PC-3 (cell line): ENCODE data around the gene PKP2. TPM values are rescaled to one million over a fixed set of nuclear protein-coding genes. Genes with fewer than 3 reads are reported as not detected.

Source experiments
- ATAC-seq: fragments of 200-7000 bp; cut with Tn5 transposase; 2 replicates; pipeline ENCODE4 v1.9.1; 2020; ENCODE audit warnings: mild to moderate bottlenecking, moderate library complexity
- BruUV-seq: library from RNA; stranded (reverse); fragments of 400-500 nt; replicated peaks from 2 replicates; lab custom pipeline; 2021; lab: Mats Ljungman, UMichigan
- CTCF ChIA-PET: fragments of 300-600 bp; sonication (Branson Sonifier 250); formaldehyde crosslinking; loops from one replicate; lab custom pipeline; 2022; ENCODE audit warnings: antibody characterized with exemption; lab: Charles Lee
- POLR2A ChIA-PET: fragments of 300-600 bp; sonication (Branson Sonifier 250); formaldehyde crosslinking; loops from one replicate; lab custom pipeline; 2022; ENCODE audit warnings: antibody characterized with exemption; ENCODE audit not compliant: unreplicated experiment; lab: Charles Lee
- DNase-seq: peaks from one replicate; pipeline ENCODE4 v3.0.0-alpha.2; 2015
- H2AFZ ChIP-seq: fragments of 300-600 bp; sonication (generic); 2 replicates; pipeline ENCODE4 v1.6.0; 2016; ENCODE audit warnings: antibody characterized with exemption, low read length
- H3F3A ChIP-seq: fragments of 300-600 bp; sonication (generic); one replicate; pipeline ENCODE4 v1.6.0; 2017; ENCODE audit warnings: antibody characterized with exemption, low read length, control low read depth, mild to moderate bottlenecking; ENCODE audit not compliant: unreplicated experiment
- H3K27ac ChIP-seq: fragments of 300-600 bp; sonication (generic); 2 replicates; pipeline ENCODE4 v1.5.1; 2016; ENCODE audit warnings: mild to moderate bottlenecking, low read length
- H3K27me3 ChIP-seq: fragments of 300-600 bp; sonication (generic); 2 replicates; pipeline ENCODE4 v1.6.1; 2016; ENCODE audit warnings: low read length, mixed read lengths
- H3K36me3 ChIP-seq: fragments of 300-600 bp; sonication (generic); 2 replicates; pipeline ENCODE4 v1.6.1; 2016; ENCODE audit warnings: low read depth, mixed run types, low read length, mixed read lengths
- H3K4me1 ChIP-seq: fragments of 300-600 bp; sonication (generic); 2 replicates; pipeline ENCODE4 v1.5.1; 2016; ENCODE audit warnings: low read length; ENCODE audit not compliant: insufficient read depth
- H3K4me2 ChIP-seq: fragments of 300-600 bp; sonication (generic); 2 replicates; pipeline ENCODE4 v1.6.0; 2016; ENCODE audit warnings: low read length
- H3K4me3 ChIP-seq: fragments of 300-600 bp; sonication (generic); 2 replicates; pipeline ENCODE4 v1.5.1; 2016; ENCODE audit warnings: mild to moderate bottlenecking, low read length, mixed read lengths
- H3K79me2 ChIP-seq: fragments of 300-600 bp; sonication (generic); 2 replicates; pipeline ENCODE4 v1.6.1; 2017; ENCODE audit warnings: low read length, mixed read lengths
- H3K9ac ChIP-seq: fragments of 300-600 bp; sonication (generic); 2 replicates; pipeline ENCODE4 v1.6.0; 2016; ENCODE audit warnings: mild to moderate bottlenecking, low read length
- H3K9me2 ChIP-seq: fragments of 300-600 bp; sonication (generic); replicated peaks from 2 replicates; pipeline ENCODE4 v1.6.1; 2016; ENCODE audit warnings: mixed run types, low read length, mixed read lengths
- H3K9me3 ChIP-seq: fragments of 300-600 bp; sonication (generic); 2 replicates; pipeline ENCODE4 v1.6.1; 2016; ENCODE audit warnings: low read length, mixed read lengths
- H4K20me1 ChIP-seq: fragments of 300-600 bp; sonication (generic); 2 replicates; pipeline ENCODE4 v1.6.1; 2016; ENCODE audit warnings: low read length, mixed read lengths
- EZH2 ChIP-seq: fragments of 300-600 bp; sonication (generic); IDR thresholded peaks from one replicate; pipeline ENCODE4 v1.6.1; 2017; ENCODE audit warnings: antibody characterized with exemption, mild to moderate bottlenecking, low read length; ENCODE audit not compliant: unreplicated experiment
- EZH2phosphoT487 ChIP-seq: fragments of 300-600 bp; sonication (generic); IDR thresholded peaks from 2 replicates; pipeline ENCODE4 v1.6.1; 2018; ENCODE audit warnings: mild to moderate bottlenecking, antibody characterized with exemption, low read length, borderline replicate concordance
- intact Hi-C: fragments of 100-400 bp; cut with micrococcal nuclease; formaldehyde crosslinking; loops from 2 replicates; pipeline ENCODE4 v1.9.0; 2023
- total RNA-seq: library from RNA; depleted of rRNA; stranded (reverse); fragments of >200 nt; gene quantifications from 2 replicates; pipeline ENCODE4 v1.2.3, GENCODE V29; 2014
- TF ChIP-seq, protein P1 (sequence below): fragments of 300-600 bp; sonication (generic); conservative IDR thresholded peaks from 2 replicates; pipeline ENCODE4 v1.5.1; 2017; ENCODE audit warnings: antibody characterized with exemption, low read depth, mild to moderate bottlenecking, low read length

Gene PKP2
- total RNA-seq, 1 experiment from 2014 or later: 12.7 TPM

DNA sequence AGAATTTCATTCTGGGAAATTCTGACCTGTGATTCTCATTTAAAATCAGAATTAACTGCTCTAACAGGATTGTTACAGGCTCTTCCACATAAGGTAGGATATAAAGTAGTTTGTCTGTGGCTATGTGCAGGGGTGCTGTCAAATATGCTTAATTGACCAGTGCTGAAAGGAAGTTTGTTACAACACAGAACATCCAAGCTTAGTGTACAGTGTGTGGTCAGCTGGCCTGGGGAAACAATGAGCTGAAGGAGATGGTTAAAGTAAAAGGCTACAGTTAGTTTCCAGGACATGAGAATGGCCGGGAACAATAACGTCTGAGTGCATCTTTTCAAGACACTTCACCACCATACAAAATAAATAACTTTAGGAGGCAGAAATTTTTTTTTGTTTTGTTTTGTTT, 68.0 kb downstream of the PKP2 start:
- no peak overlapping the region for H3K27ac ChIP-seq
- H3K4me2 ChIP-seq: no peak overlapping the region
- no peaks in the 10 kb centered on the region for H4K20me1 ChIP-seq
- ATAC-seq (no peak), DNase-seq (no peak)
- H3K9me3 ChIP-seq: no peaks in the 10 kb centered on the region
- intact Hi-C loops: no loop called here
- ChIA-PET POLR2A (no interaction called here), CTCF (no interaction called here)
- TF ChIP-seq EZH2 (no peak), EZH2phosphoT487 (no peak)
- TF ChIP-seq, protein P1, sequence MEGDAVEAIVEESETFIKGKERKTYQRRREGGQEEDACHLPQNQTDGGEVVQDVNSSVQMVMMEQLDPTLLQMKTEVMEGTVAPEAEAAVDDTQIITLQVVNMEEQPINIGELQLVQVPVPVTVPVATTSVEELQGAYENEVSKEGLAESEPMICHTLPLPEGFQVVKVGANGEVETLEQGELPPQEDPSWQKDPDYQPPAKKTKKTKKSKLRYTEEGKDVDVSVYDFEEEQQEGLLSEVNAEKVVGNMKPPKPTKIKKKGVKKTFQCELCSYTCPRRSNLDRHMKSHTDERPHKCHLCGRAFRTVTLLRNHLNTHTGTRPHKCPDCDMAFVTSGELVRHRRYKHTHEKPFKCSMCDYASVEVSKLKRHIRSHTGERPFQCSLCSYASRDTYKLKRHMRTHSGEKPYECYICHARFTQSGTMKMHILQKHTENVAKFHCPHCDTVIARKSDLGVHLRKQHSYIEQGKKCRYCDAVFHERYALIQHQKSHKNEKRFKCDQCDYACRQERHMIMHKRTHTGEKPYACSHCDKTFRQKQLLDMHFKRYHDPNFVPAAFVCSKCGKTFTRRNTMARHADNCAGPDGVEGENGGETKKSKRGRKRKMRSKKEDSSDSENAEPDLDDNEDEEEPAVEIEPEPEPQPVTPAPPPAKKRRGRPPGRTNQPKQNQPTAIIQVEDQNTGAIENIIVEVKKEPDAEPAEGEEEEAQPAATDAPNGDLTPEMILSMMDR: no peak
- no peaks in the 10 kb centered on the region for H3K27me3 ChIP-seq
- H3K79me2 ChIP-seq: no peaks in the 10 kb centered on the region
- no peak overlapping the region for H3K4me3 ChIP-seq
- no peaks in the 10 kb centered on the region for H3F3A ChIP-seq
- no peak overlapping the region for H2AFZ ChIP-seq
- no TSS peak for BruUV-seq
- no peaks in the 10 kb centered on the region for H3K4me1 ChIP-seq
- no peaks in the 10 kb centered on the region for H3K36me3 ChIP-seq
- no peaks in the 10 kb centered on the region for H3K9me2 ChIP-seq
- H3K9ac ChIP-seq: no peak overlapping the region

DNA sequence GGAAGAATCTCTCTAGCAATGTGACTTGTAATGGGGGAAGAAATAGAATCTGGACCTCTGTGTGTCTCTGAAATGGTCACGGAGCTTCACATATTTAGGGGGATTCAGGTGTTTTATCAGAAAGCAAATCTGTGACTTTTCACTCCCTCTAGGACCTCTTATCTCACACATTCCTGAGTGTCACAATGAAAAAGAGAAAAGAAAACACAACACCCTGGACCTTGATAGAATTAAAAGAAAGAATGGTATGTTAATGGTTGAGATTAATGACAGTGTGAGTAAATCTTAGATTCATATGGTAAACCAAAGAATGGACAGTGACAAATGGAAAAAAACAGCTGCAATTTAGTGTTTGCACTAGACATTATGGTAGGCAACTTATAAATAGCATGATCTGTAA, 68.5 kb downstream of the PKP2 start:
- BruUV-seq: no TSS peak
- Histone ChIP-seq H3K4me1 (no peaks in the 10 kb centered on the region), H3K27me3 (no peaks in the 10 kb centered on the region), H3K27ac (no peak overlapping the region), H3K9ac (no peak overlapping the region), H2AFZ (no peak overlapping the region), H3F3A (no peaks in the 10 kb centered on the region), H3K4me2 (no peak overlapping the region), H3K36me3 (no peaks in the 10 kb centered on the region), H3K9me2 (no peaks in the 10 kb centered on the region), H3K79me2 (no peaks in the 10 kb centered on the region), H4K20me1 (no peaks in the 10 kb centered on the region), H3K9me3 (no peaks in the 10 kb centered on the region), H3K4me3 (no peak overlapping the region)
- ChIA-PET POLR2A (no interaction called here), CTCF (no interaction called here)
- ATAC-seq (no peak), DNase-seq (no peak)
- intact Hi-C loops: no loop called here
- TF ChIP-seq, protein P1: no peak
- TF ChIP-seq EZH2 (no peak), EZH2phosphoT487 (no peak)

DNA sequence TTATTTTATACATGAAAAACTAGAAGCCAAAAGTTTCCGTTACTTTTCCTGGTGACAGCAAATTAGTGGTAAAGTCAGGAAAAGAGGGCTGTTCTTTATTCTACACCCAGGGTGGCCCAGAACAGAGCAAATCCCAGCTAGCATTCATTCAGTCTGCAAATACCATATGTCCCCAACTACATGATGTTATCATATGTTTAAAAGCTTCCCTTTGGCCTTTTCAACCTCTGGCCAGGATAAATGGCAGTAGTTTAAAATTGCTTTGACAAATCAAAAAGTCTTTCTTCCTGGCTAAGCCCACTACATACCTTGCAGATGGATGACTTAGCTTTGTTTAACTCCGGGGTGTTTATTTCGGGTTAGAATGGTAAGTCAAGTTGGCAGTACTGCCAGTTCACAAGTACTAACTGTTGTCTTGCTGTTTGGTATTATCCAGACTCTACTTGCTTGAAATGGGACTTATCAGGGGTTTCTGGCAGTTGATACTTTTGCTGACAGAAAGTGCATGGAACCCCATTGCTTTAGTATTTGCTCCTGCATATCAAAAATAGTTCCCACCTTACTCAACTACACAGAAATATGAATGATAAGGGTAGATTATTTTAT, 69.7 kb downstream of the PKP2 start:
- no peak overlapping the region for H3K4me2 ChIP-seq
- POLR2A ChIA-PET: no interaction called here
- H3K27ac ChIP-seq: no peak overlapping the region
- no peaks in the 10 kb centered on the region for H4K20me1 ChIP-seq
- CTCF ChIA-PET: no interaction called here
- TF ChIP-seq, protein P1: no peak
- TF ChIP-seq EZH2phosphoT487 (no peak), EZH2 (no peak)
- DNase-seq: no peak
- no TSS peak for BruUV-seq
- intact Hi-C loops: no loop called here
- no peaks in the 10 kb centered on the region for H3K4me1 ChIP-seq
- no peak overlapping the region for H3K9ac ChIP-seq
- no peaks in the 10 kb centered on the region for H3K9me3 ChIP-seq
- no peaks in the 10 kb centered on the region for H3F3A ChIP-seq
- no peaks in the 10 kb centered on the region for H3K9me2 ChIP-seq
- H3K27me3 ChIP-seq: no peaks in the 10 kb centered on the region
- ATAC-seq: no peak
- no peak overlapping the region for H2AFZ ChIP-seq
- H3K79me2 ChIP-seq: no peaks in the 10 kb centered on the region
- H3K4me3 ChIP-seq: no peak overlapping the region
- H3K36me3 ChIP-seq: no peaks in the 10 kb centered on the region
